Measurements from ENCODE around the gene CCNK.

DNA sequence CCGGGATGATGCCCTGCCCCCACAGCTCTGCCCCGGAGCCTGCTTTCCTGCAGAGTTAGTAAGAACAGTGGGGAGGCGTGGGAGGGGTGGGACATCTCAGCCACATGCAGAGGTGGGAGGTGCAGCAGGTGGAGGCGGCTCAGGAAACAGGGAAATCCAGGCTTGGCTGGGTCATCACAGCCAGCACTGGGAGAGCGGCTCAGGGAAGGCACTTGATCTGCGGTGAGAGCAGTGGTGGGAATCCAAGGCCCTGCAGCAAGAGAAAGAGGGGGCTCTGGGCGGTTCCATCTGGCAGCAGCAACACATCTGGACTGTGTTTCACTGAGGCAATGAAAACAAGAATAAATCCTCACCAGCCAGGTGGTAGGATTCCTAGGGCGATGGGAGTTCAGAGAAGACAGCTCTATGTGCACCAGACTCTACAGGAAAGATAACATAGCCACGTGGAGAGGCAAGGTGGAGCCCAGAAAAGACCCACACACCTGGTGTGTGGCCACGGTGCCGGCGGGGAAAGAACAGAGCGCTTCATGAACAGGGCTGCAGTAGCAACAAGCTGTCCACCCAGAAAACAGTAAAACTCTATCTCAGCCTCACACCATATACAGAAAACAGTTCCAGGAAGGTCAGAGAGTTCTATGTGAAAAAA is 65.1 kb downstream of the CCNK start:
- TF ChIP-seq EZH2 (IDR thresholded peaks at IDR 0.05; ENCODE audit: insufficient read depth, poor library complexity, severe bottlenecking) (no peak), EZH2phosphoT487 (IDR thresholded peaks at IDR 0.05; ENCODE audit: insufficient read depth, low read depth) (no peak)
